AG20443 (cell line): ENCODE results near the gene SLC25A34.
A peak's percentile ranks its signal among the peaks of the same experiment; 100 is the strongest.

Experiments
- DNase-seq: peaks from one replicate; pipeline ENCODE4 v3.0.0; 2012; ENCODE audit warnings: low spot score, mixed read lengths

Gene SLC25A34

GRCh38 chr1:15714406-15715136, 21.5 kb upstream of the SLC25A34 start:
- peak; percentile 75 for DNase-seq

GRCh38 chr1:15717418-15718125, 18.5 kb upstream of the SLC25A34 start:
- DNase-seq, result no peak

GRCh38 chr1:15718199-15718601, 17.9 kb upstream of the SLC25A34 start:
- DNase-seq, result no peak

GRCh38 chr1:15719381-15720120, 16.5 kb upstream of the SLC25A34 start:
- no peak for DNase-seq

GRCh38 chr1:15720861-15721260, 15.2 kb upstream of the SLC25A34 start:
- no peak for DNase-seq

- no peak for DNase-seq
Measured at GRCh38 chr1:15722411-15722810, 13.6 kb upstream of the SLC25A34 start.

- no peak for DNase-seq
Measured at GRCh38 chr1:15722836-15723532, 13.1 kb upstream of the SLC25A34 start.

GRCh38 chr1:15723631-15724246, 12.3 kb upstream of the SLC25A34 start:
- no peak for DNase-seq

- no peak for DNase-seq
Measured at GRCh38 chr1:15724949-15725880, 10.8 kb upstream of the SLC25A34 start.

- no peak for DNase-seq
Measured at GRCh38 chr1:15726508-15726907, 9.6 kb upstream of the SLC25A34 start.

- no peak for DNase-seq
Measured at GRCh38 chr1:15727021-15727420, 9.0 kb upstream of the SLC25A34 start.

- DNase-seq, result no peak
Measured at GRCh38 chr1:15727424-15727823, 8.6 kb upstream of the SLC25A34 start.

- no peak for DNase-seq
Measured at GRCh38 chr1:15727866-15728534, 8.1 kb upstream of the SLC25A34 start.

- no peak for DNase-seq
Measured at GRCh38 chr1:15728937-15729657, 7.0 kb upstream of the SLC25A34 start.

GRCh38 chr1:15730423-15730822, 5.6 kb upstream of the SLC25A34 start:
- no peak for DNase-seq

- DNase-seq, result no peak
Measured at GRCh38 chr1:15730936-15731335, 5.1 kb upstream of the SLC25A34 start.

- no peak for DNase-seq
Measured at GRCh38 chr1:15731735-15732685, 4.0 kb upstream of the SLC25A34 start.

GRCh38 chr1:15732686-15733081, 3.4 kb upstream of the SLC25A34 start:
- DNase-seq, result no peak
